ENCODE measurements around the gene ALOX15.
"Not testable (repeated sequence)": the region's sequence is repeated elsewhere in the genome, so short reads cannot be mapped to it uniquely, and the experiment has no call there.

The ALOX15 gene

GRCh38 chr17:4655933-4656332, 14.5 kb upstream of the ALOX15 start:
- H3K27me3 ChIP-seq (replicated peaks; ENCODE audit: control insufficient read depth, insufficient read depth, low read length, poor library complexity, severe bottlenecking); H3K9me3 ChIP-seq (ENCODE audit: control insufficient read depth, low read length); H3K4me1 ChIP-seq (ENCODE audit: control insufficient read depth, insufficient read depth, low read length, poor library complexity, severe bottlenecking); H3K27ac ChIP-seq (ENCODE audit: insufficient read depth, low read length, poor library complexity, severe bottlenecking); H3K4me3 ChIP-seq (ENCODE audit: insufficient read depth, low read depth, low read length, poor library complexity, severe bottlenecking); H3K36me3 ChIP-seq (ENCODE audit: control insufficient read depth, insufficient read depth, low read length); DNase-seq: not testable (repeated sequence)

GRCh38 chr17:4652997-4653396, 11.5 kb upstream of the ALOX15 start:
- H3K4me1 ChIP-seq (ENCODE audit: control insufficient read depth, insufficient read depth, low read length, poor library complexity, severe bottlenecking) = no peaks in the 10 kb centered on the region
- H3K36me3 ChIP-seq (ENCODE audit: control insufficient read depth, insufficient read depth, low read length) = no peaks in the 10 kb centered on the region
- no peaks in the 10 kb centered on the region for H3K9me3 ChIP-seq (ENCODE audit: control insufficient read depth, low read length)
- DNase-seq = no peak
- no peak overlapping the region for H3K4me3 ChIP-seq (ENCODE audit: insufficient read depth, low read depth, low read length, poor library complexity, severe bottlenecking)
- H3K27me3 ChIP-seq (replicated peaks; ENCODE audit: control insufficient read depth, insufficient read depth, low read length, poor library complexity, severe bottlenecking) = no peaks in the 10 kb centered on the region
- no peak overlapping the region for H3K27ac ChIP-seq (ENCODE audit: insufficient read depth, low read length, poor library complexity, severe bottlenecking)

- DNase-seq = no peak
- H3K9me3 ChIP-seq (ENCODE audit: control insufficient read depth, low read length) = no peaks in the 10 kb centered on the region
- H3K27ac ChIP-seq (ENCODE audit: insufficient read depth, low read length, poor library complexity, severe bottlenecking) = no peak overlapping the region
Measured at GRCh38 chr17:4648741-4649140, 7.3 kb upstream of the ALOX15 start.

GRCh38 chr17:4645642-4646041, 4.2 kb upstream of the ALOX15 start:
- Histone ChIP-seq H3K4me1 (ENCODE audit: control insufficient read depth, insufficient read depth, low read length, poor library complexity, severe bottlenecking) (no peaks in the 10 kb centered on the region), H3K4me3 (ENCODE audit: insufficient read depth, low read depth, low read length, poor library complexity, severe bottlenecking) (no peak overlapping the region), H3K27ac (ENCODE audit: insufficient read depth, low read length, poor library complexity, severe bottlenecking) (no peak overlapping the region), H3K27me3 (replicated peaks; ENCODE audit: control insufficient read depth, insufficient read depth, low read length, poor library complexity, severe bottlenecking) (peaks cover 12% of the 10 kb centered on the region), H3K36me3 (ENCODE audit: control insufficient read depth, insufficient read depth, low read length) (no peaks in the 10 kb centered on the region), H3K9me3 (ENCODE audit: control insufficient read depth, low read length) (no peaks in the 10 kb centered on the region)
- DNase-seq = no peak

More at GRCh38 chr17:4648741-4649140, 7.3 kb upstream of the ALOX15 start:
- Histone ChIP-seq H3K4me3 (ENCODE audit: insufficient read depth, low read depth, low read length, poor library complexity, severe bottlenecking) (no peak overlapping the region), H3K36me3 (ENCODE audit: control insufficient read depth, insufficient read depth, low read length) (no peaks in the 10 kb centered on the region), H3K4me1 (ENCODE audit: control insufficient read depth, insufficient read depth, low read length, poor library complexity, severe bottlenecking) (no peaks in the 10 kb centered on the region), H3K27me3 (replicated peaks; ENCODE audit: control insufficient read depth, insufficient read depth, low read length, poor library complexity, severe bottlenecking) (peaks cover under 1% of the 10 kb centered on the region)

GRCh38 chr17:4643676-4644075, 2.2 kb upstream of the ALOX15 start:
- DNase-seq = no peak
- no peak overlapping the region for H3K4me3 ChIP-seq (ENCODE audit: insufficient read depth, low read depth, low read length, poor library complexity, severe bottlenecking)
- no peak overlapping the region for H3K27ac ChIP-seq (ENCODE audit: insufficient read depth, low read length, poor library complexity, severe bottlenecking)
- no peaks in the 10 kb centered on the region for H3K9me3 ChIP-seq (ENCODE audit: control insufficient read depth, low read length)
- peaks cover 16% of the 10 kb centered on the region for H3K27me3 ChIP-seq (replicated peaks; ENCODE audit: control insufficient read depth, insufficient read depth, low read length, poor library complexity, severe bottlenecking)
- H3K4me1 ChIP-seq (ENCODE audit: control insufficient read depth, insufficient read depth, low read length, poor library complexity, severe bottlenecking) = peaks cover 3% of the 10 kb centered on the region
- no peaks in the 10 kb centered on the region for H3K36me3 ChIP-seq (ENCODE audit: control insufficient read depth, insufficient read depth, low read length)

- H3K9me3 ChIP-seq (ENCODE audit: control insufficient read depth, low read length) = no peaks in the 10 kb centered on the region
- H3K4me1 ChIP-seq (ENCODE audit: control insufficient read depth, insufficient read depth, low read length, poor library complexity, severe bottlenecking) = peaks cover 3% of the 10 kb centered on the region
- no peak overlapping the region for H3K27ac ChIP-seq (ENCODE audit: insufficient read depth, low read length, poor library complexity, severe bottlenecking)
- H3K27me3 ChIP-seq (replicated peaks; ENCODE audit: control insufficient read depth, insufficient read depth, low read length, poor library complexity, severe bottlenecking) = peaks cover 21% of the 10 kb centered on the region
- DNase-seq = no peak
- H3K36me3 ChIP-seq (ENCODE audit: control insufficient read depth, insufficient read depth, low read length) = no peaks in the 10 kb centered on the region
- H3K4me3 ChIP-seq (ENCODE audit: insufficient read depth, low read depth, low read length, poor library complexity, severe bottlenecking) = no peak overlapping the region
Measured at GRCh38 chr17:4642286-4642685, 808 bp upstream of the ALOX15 start.

GRCh38 chr17:4640569-4641188, 799 bp downstream of the ALOX15 start:
- H3K36me3 ChIP-seq (ENCODE audit: control insufficient read depth, insufficient read depth, low read length); H3K4me3 ChIP-seq (ENCODE audit: insufficient read depth, low read depth, low read length, poor library complexity, severe bottlenecking); H3K4me1 ChIP-seq (ENCODE audit: control insufficient read depth, insufficient read depth, low read length, poor library complexity, severe bottlenecking); H3K27ac ChIP-seq (ENCODE audit: insufficient read depth, low read length, poor library complexity, severe bottlenecking); H3K9me3 ChIP-seq (ENCODE audit: control insufficient read depth, low read length); DNase-seq: not testable (repeated sequence)
- peaks cover 25% of the 10 kb centered on the region for H3K27me3 ChIP-seq (replicated peaks; ENCODE audit: control insufficient read depth, insufficient read depth, low read length, poor library complexity, severe bottlenecking)

- H3K27me3 ChIP-seq (replicated peaks; ENCODE audit: control insufficient read depth, insufficient read depth, low read length, poor library complexity, severe bottlenecking) = peaks cover 25% of the 10 kb centered on the region
- not testable (repeated sequence) for H3K36me3 ChIP-seq (ENCODE audit: control insufficient read depth, insufficient read depth, low read length); H3K27ac ChIP-seq (ENCODE audit: insufficient read depth, low read length, poor library complexity, severe bottlenecking); H3K9me3 ChIP-seq (ENCODE audit: control insufficient read depth, low read length); DNase-seq; H3K4me3 ChIP-seq (ENCODE audit: insufficient read depth, low read depth, low read length, poor library complexity, severe bottlenecking); H3K4me1 ChIP-seq (ENCODE audit: control insufficient read depth, insufficient read depth, low read length, poor library complexity, severe bottlenecking)
Measured at GRCh38 chr17:4639301-4640059, 2.0 kb downstream of the ALOX15 start.

GRCh38 chr17:4638766-4639165, 2.7 kb downstream of the ALOX15 start:
- not testable (repeated sequence) for H3K4me1 ChIP-seq (ENCODE audit: control insufficient read depth, insufficient read depth, low read length, poor library complexity, severe bottlenecking); H3K9me3 ChIP-seq (ENCODE audit: control insufficient read depth, low read length); DNase-seq; H3K36me3 ChIP-seq (ENCODE audit: control insufficient read depth, insufficient read depth, low read length); H3K27ac ChIP-seq (ENCODE audit: insufficient read depth, low read length, poor library complexity, severe bottlenecking); H3K4me3 ChIP-seq (ENCODE audit: insufficient read depth, low read depth, low read length, poor library complexity, severe bottlenecking)
- peaks cover 24% of the 10 kb centered on the region for H3K27me3 ChIP-seq (replicated peaks; ENCODE audit: control insufficient read depth, insufficient read depth, low read length, poor library complexity, severe bottlenecking)

GRCh38 chr17:4636474-4637100, 4.9 kb downstream of the ALOX15 start:
- Histone ChIP-seq H3K4me3 (ENCODE audit: insufficient read depth, low read depth, low read length, poor library complexity, severe bottlenecking) (no peak overlapping the region), H3K27ac (ENCODE audit: insufficient read depth, low read length, poor library complexity, severe bottlenecking) (no peak overlapping the region), H3K27me3 (replicated peaks; ENCODE audit: control insufficient read depth, insufficient read depth, low read length, poor library complexity, severe bottlenecking) (peaks cover 17% of the 10 kb centered on the region), H3K36me3 (ENCODE audit: control insufficient read depth, insufficient read depth, low read length) (no peaks in the 10 kb centered on the region), H3K4me1 (ENCODE audit: control insufficient read depth, insufficient read depth, low read length, poor library complexity, severe bottlenecking) (peaks cover 3% of the 10 kb centered on the region), H3K9me3 (ENCODE audit: control insufficient read depth, low read length) (no peaks in the 10 kb centered on the region)
- DNase-seq = no peak

All from effector memory CD4-positive, alpha-beta T cell (primary cell).